Measurements from ENCODE around the gene SLC4A4. TPM values are rescaled to one million over a fixed set of nuclear protein-coding genes. Genes with fewer than 3 reads are reported as not detected.

SLC4A4 gene
- total and polyA plus RNA-seq, 2 of the 8 experiments (the other 6 are each of a cell fraction or from before 2014, with no cell fraction given): 0.67 to 2.8 TPM

- Histone ChIP-seq H4K91ac (replicated peaks; ENCODE audit: insufficient read length, low read length) (no peak overlapping the region), H3K79me1 (ENCODE audit: low read depth, low read length) (no peaks in the 10 kb centered on the region), H4K20me1 (replicated peaks in 1 of 2; ENCODE audit: control insufficient read depth in 1 of 2, insufficient read depth in 2 of 2, low read length in 2 of 2) (no peaks in the 10 kb centered on the region), H2AFZ (ENCODE audit: low read length) (no peak overlapping the region), H3K23ac (ENCODE audit: insufficient read length) (no peak overlapping the region), H3K9ac (replicated peaks in 1 of 4; ENCODE audit: extremely low read depth in 1 of 4, low read depth in 3 of 4, low read length in 3 of 4) (no peak overlapping the region), H3K4me1 (replicated peaks in 1 of 4; ENCODE audit: control insufficient read depth in 3 of 4, insufficient read depth in 4 of 4, low read length in 3 of 4) (no peaks in the 10 kb centered on the region), H4K8ac (ENCODE audit: extremely low read depth, insufficient read depth, low read length) (no peak overlapping the region), H2BK15ac (ENCODE audit: low read length) (no peak overlapping the region), H3K56ac (replicated peaks; ENCODE audit: insufficient read length, low read depth, low read length) (no peak overlapping the region), H3K4me3 (ENCODE audit: extremely low read depth in 1 of 4, insufficient read depth in 2 of 4, low read depth in 3 of 4, low read length in 4 of 4) (no peak overlapping the region), H2AK5ac (ENCODE audit: low read depth, low read length) (no peak overlapping the region), H3K36me3 (ENCODE audit: control insufficient read depth in 2 of 4, insufficient read depth in 4 of 4, low read length in 3 of 4) (no peaks in the 10 kb centered on the region), H3K4me2 (ENCODE audit: insufficient read depth in 1 of 2, low read depth in 2 of 2, low read length in 2 of 2) (no peak overlapping the region), H2BK12ac (ENCODE audit: low read depth, low read length) (no peak overlapping the region), H3K27ac (ENCODE audit: low read depth, low read length) (no peak overlapping the region), H3K79me2 (ENCODE audit: control insufficient read depth in 1 of 2, insufficient read depth in 2 of 2, low read length in 2 of 2) (no peaks in the 10 kb centered on the region), H2BK120ac (replicated peaks; ENCODE audit: low read depth, low read length) (no peak overlapping the region), H3K18ac (ENCODE audit: extremely low read depth, low read length) (no peak overlapping the region), H3K23me2 (ENCODE audit: low read depth, low read length) (no peaks in the 10 kb centered on the region), H2BK5ac (ENCODE audit: low read depth, low read length) (no peak overlapping the region), H3K4ac (replicated peaks; ENCODE audit: insufficient read length, low read depth, low read length) (no peak overlapping the region), H3K14ac (ENCODE audit: insufficient read length) (no peak overlapping the region), H4K5ac (ENCODE audit: insufficient read length, low read depth, low read length) (no peak overlapping the region), H3K9me3 (ENCODE audit: insufficient read depth in 2 of 2, low read depth in 1 of 2, low read length in 1 of 2) (no peaks in the 10 kb centered on the region), H2BK20ac (ENCODE audit: low read length) (no peak overlapping the region), H3K27me3 (replicated peaks in 1 of 4; ENCODE audit: control insufficient read depth in 3 of 4, extremely low read depth in 1 of 4, insufficient read depth in 3 of 4, low read length in 3 of 4) (no peaks in the 10 kb centered on the region; a peak in 1 of 7 replicates)
- POLR2A ChIA-PET (ENCODE audit: partially characterized antibody): no interaction called here
- FAIRE-seq: no peak
- CTCF ChIA-PET (ENCODE audit: partially characterized antibody): no interaction called here
- WGBS, 2 experiments (ENCODE audit: extremely low coverage in 1 of 2, insufficient coverage in 1 of 2, insufficient read length in 1 of 2, insufficient replicate concordance in 2 of 2, low coverage in 1 of 2, low lambda C conversion rate in 2 of 2, missing lambda C conversion rate in 1 of 2): 94 to 100% methylated on average over 1 to 5 of the region's 5 CpGs
- no peak for DNase-seq (ENCODE audit: low read depth in 1 of 2, low spot score in 2 of 2)
- no peak for TF ChIP-seq ATF3 (IDR thresholded peaks at IDR 0.05; ENCODE audit: insufficient read depth, low read depth, low read length)
- TF ChIP-seq EP300 (IDR thresholded peaks at IDR 0.05; ENCODE audit: borderline replicate concordance in 1 of 2, low read depth in 2 of 2, low read length in 2 of 2): no peak
- no peak for TF ChIP-seq NANOG (IDR thresholded peaks at IDR 0.05; ENCODE audit: insufficient read depth, low read depth, low read length, poor library complexity, severe bottlenecking)
- TF ChIP-seq USF2 (IDR thresholded peaks at IDR 0.05; ENCODE audit: low read length): no peak
- no peak for TF ChIP-seq FOSL1 (IDR thresholded peaks at IDR 0.05; ENCODE audit: insufficient read depth, low read depth, low read length)
- TF ChIP-seq RBBP5 (IDR thresholded peaks at IDR 0.05; ENCODE audit: borderline replicate concordance, low read depth, low read length): no peak
- TF ChIP-seq TAF1 (IDR thresholded peaks at IDR 0.05; ENCODE audit: low read depth, low read length): no peak
- no peak for TF ChIP-seq RFX5 (IDR thresholded peaks at IDR 0.05; ENCODE audit: borderline replicate concordance, low read depth, low read length)
- TF ChIP-seq POLR2AphosphoS5 (IDR thresholded peaks at IDR 0.05; ENCODE audit: low read depth, low read length): no peak
- no peak for TF ChIP-seq CTBP2 (IDR thresholded peaks at IDR 0.05; ENCODE audit: borderline replicate concordance, insufficient read depth, insufficient read length, low read length)
- TF ChIP-seq GABPA (IDR thresholded peaks at IDR 0.05; ENCODE audit: borderline replicate concordance, insufficient read depth, low read length): no peak
- TF ChIP-seq BRCA1 (IDR thresholded peaks at IDR 0.05; ENCODE audit: low read depth, low read length): no peak
- no peak for TF ChIP-seq SUZ12 (IDR thresholded peaks at IDR 0.05; ENCODE audit: low read length)
Measured at GRCh38 chr4:71379126-71379525, 40.3 kb downstream of the SLC4A4 start.

Data from H1 (cell line).